Panc1 (cell line): ENCODE data around the gene SOX4. TPM values are rescaled to one million over a fixed set of nuclear protein-coding genes. Genes with fewer than 3 reads are reported as not detected.
A peak's percentile ranks its signal among the peaks of the same experiment; 100 is the strongest.

Source experiments
- ATAC-seq: fragments of 200-7000 bp; cut with Tn5 transposase; 2 replicates; pipeline ENCODE4 v1.9.1; 2020; ENCODE audit warnings: mild to moderate bottlenecking, moderate library complexity
- BruUV-seq: library from RNA; stranded (reverse); fragments of 400-500 nt; replicated peaks from 2 replicates; lab custom pipeline; 2021; lab: Mats Ljungman, UMichigan
- CTCF ChIA-PET: fragments of 300-600 bp; sonication (Branson Sonifier 250); formaldehyde crosslinking; loops from one replicate; lab custom pipeline; 2022; ENCODE audit warnings: antibody characterized with exemption; lab: Charles Lee
- POLR2A ChIA-PET: fragments of 300-600 bp; sonication (Branson Sonifier 250); formaldehyde crosslinking; loops from one replicate; lab custom pipeline; 2022; ENCODE audit warnings: antibody characterized with exemption; lab: Charles Lee
- DNase-seq: peaks from one replicate; pipeline ENCODE4 v3.0.0-alpha.2; 2010; ENCODE audit warnings: low read depth, low spot score
- H3K27ac ChIP-seq: 2 replicates; pipeline ENCODE4 v1.5.1; 2011; ENCODE audit warnings: mild to moderate bottlenecking, low read length, inconsistent platforms
- H3K27me3 ChIP-seq: fragments of 200-500 bp; sonication (Bioruptor generic); 2 replicates; pipeline ENCODE4 v1.6.0; 2014; ENCODE audit warnings: low read length, inconsistent platforms; ENCODE audit not compliant: control insufficient read depth, insufficient read depth
- H3K36me3 ChIP-seq: fragments of 200-500 bp; sonication (Bioruptor generic); 2 replicates; pipeline ENCODE4 v1.5.1; 2014; ENCODE audit warnings: inconsistent platforms, mild to moderate bottlenecking, low read length, moderate library complexity; ENCODE audit not compliant: control insufficient read depth, insufficient read depth
- H3K4me1 ChIP-seq: 2 replicates; pipeline ENCODE4 v1.5.1; 2011; ENCODE audit warnings: inconsistent platforms, mild to moderate bottlenecking, low read length, moderate library complexity; ENCODE audit not compliant: control insufficient read depth, insufficient read depth
- H3K4me3 ChIP-seq, 2 experiments: 2 replicates each; pipeline ENCODE4 v1.5.1; 2011 to 2012; ENCODE audit warnings: low read depth in 2 of 2, low read length in 2 of 2, mild to moderate bottlenecking in 2 of 2, inconsistent platforms in 1 of 2, moderate library complexity in 1 of 2
- H3K9me3 ChIP-seq: fragments of 200-500 bp; sonication (Bioruptor generic); 2 replicates; pipeline ENCODE4 v1.5.1; 2014; ENCODE audit warnings: low read depth, mild to moderate bottlenecking, inconsistent platforms, low read length, moderate library complexity; ENCODE audit not compliant: control insufficient read depth, insufficient read depth
- CTCF ChIP-seq: fragments of 450-650 bp; IDR thresholded peaks from 2 replicates; pipeline ENCODE4 v1.5.1; 2017; ENCODE audit warnings: mild to moderate bottlenecking
- POLR2AphosphoS5 ChIP-seq: IDR thresholded peaks from 2 replicates; pipeline ENCODE4 v1.6.1; 2012; ENCODE audit warnings: mild to moderate bottlenecking, low read depth, low read length, moderate library complexity
- SIN3A ChIP-seq: IDR thresholded peaks from 2 replicates; pipeline ENCODE4 v1.6.1; 2012; ENCODE audit warnings: low read depth, mild to moderate bottlenecking, low read length, moderate library complexity, borderline replicate concordance; ENCODE audit not compliant: insufficient read depth
- TCF7L2 ChIP-seq: IDR thresholded peaks from 2 replicates; pipeline ENCODE4 v1.6.1; 2011; ENCODE audit warnings: mild to moderate bottlenecking, low read depth, low read length, inconsistent platforms
- in situ Hi-C: cut with HindIII; loops from 2 replicates; pipeline ENCODE4 v1.10.0; 2016; ENCODE audit warnings: low sequenced_read_pairs, low pct_unique_long_range_greater_than_20kb
- intact Hi-C: fragments of 100-400 bp; cut with micrococcal nuclease; formaldehyde crosslinking; loops from one replicate; pipeline ENCODE4 v1.10.0; 2022; ENCODE audit not compliant: unreplicated experiment
- total RNA-seq: library from RNA; stranded (reverse); gene quantifications from one replicate; pipeline ENCODE4 v1.2.1, GENCODE V29; 2021; ENCODE audit not compliant: unreplicated experiment
- TF ChIP-seq, protein P1 (sequence below), 2 experiments: IDR thresholded peaks; 2 replicates each; pipeline ENCODE4 v1.6.1; 2011 to 2012; ENCODE audit warnings: low read depth in 2 of 2, control low read depth in 1 of 2, low read length in 1 of 2, mild to moderate bottlenecking in 1 of 2, moderate library complexity in 1 of 2; ENCODE audit not compliant: insufficient read depth in 1 of 2

Gene SOX4
- total RNA-seq, 1 experiment from 2014 or later: 71.9 TPM

DNA sequence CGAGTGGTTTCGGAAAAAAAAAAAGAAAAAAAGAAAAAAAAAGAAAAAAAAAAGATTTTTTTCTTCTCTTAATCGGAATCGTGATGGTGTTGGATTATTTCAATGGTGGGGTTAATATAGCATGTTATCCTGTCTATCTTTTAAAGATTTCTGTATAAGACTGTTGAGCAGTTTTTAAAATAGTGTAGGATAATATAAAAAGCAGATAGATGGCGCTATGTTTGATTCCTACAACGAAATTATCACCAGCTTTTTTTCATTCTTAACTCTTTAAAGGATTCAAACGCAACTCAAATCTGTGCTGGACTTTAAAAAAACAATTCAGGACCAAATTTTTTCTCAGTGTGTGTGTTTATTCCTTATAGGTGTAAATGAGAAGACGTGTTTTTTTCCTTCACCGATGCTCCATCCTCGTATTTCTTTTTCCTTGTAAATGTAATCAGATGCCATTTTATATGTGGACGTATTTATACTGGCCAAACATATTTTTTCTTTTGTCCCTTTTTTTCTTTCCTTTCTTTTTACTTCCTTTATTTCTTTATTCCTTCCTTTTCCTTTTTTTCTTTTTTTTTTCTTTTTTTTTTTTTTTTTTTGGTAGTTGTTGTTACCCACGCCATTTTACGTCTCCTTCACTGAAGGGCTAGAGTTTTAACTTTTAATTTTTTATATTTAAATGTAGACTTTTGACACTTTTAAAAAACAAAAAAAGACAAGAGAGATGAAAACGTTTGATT, 3.6 kb downstream of the SOX4 start:
- POLR2A ChIA-PET: interaction anchor here (0.6 to 0.7 kb wide), 3 partner anchors 210 to 464 kb away, joined by 4 to 11 read pairs (median 5); no protein-coding TSS in a partner anchor
- CTCF ChIA-PET: interaction anchor here (0.8 kb wide), 1 partner anchor 1275 kb away, joined by 6 read pairs; no protein-coding TSS in a partner anchor
- no peak for DNase-seq
- Histone ChIP-seq H3K9me3 (no peaks in the 10 kb centered on the region), H3K36me3 (peaks cover 22% of the 10 kb centered on the region), H3K4me3 (peak overlapping the region; percentile 95 to 96), H3K4me1 (peaks cover 31% of the 10 kb centered on the region), H3K27me3 (no peaks in the 10 kb centered on the region), H3K27ac (peak overlapping the region; percentile 98)
- TF ChIP-seq CTCF (peak; percentile 64), SIN3A (no peak)
- intact Hi-C loops (loop anchor here (5.0 to 10.0 kb wide), 4 partner anchors 145 to 545 kb away; no protein-coding TSS in a partner anchor), in situ Hi-C loops (no loop called here)
- no peak for ATAC-seq
- TSS peak; percentile 58 for BruUV-seq

DNA sequence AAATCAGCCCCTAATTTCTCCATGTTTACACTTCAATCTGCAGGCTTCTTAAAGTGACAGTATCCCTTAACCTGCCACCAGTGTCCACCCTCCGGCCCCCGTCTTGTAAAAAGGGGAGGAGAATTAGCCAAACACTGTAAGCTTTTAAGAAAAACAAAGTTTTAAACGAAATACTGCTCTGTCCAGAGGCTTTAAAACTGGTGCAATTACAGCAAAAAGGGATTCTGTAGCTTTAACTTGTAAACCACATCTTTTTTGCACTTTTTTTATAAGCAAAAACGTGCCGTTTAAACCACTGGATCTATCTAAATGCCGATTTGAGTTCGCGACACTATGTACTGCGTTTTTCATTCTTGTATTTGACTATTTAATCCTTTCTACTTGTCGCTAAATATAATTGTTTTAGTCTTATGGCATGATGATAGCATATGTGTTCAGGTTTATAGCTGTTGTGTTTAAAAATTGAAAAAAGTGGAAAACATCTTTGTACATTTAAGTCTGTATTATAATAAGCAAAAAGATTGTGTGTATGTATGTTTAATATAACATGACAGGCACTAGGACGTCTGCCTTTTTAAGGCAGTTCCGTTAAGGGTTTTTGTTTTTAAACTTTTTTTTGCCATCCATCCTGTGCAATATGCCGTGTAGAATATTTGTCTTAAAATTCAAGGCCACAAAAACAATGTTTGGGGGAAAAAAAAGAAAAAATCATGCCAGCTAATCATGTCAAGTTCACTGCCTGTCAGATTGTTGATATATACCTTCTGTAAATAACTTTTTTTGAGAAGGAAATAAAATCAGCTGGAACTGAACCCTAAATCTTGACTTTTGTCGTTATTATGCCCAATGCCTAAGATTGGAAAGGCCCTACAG, 4.5 kb downstream of the SOX4 start:
- ATAC-seq (no peak), DNase-seq (no peak)
- Histone ChIP-seq H3K4me3 (peak overlapping the region; percentile 95 to 96), H3K4me1 (peaks cover 23% of the 10 kb centered on the region), H3K27me3 (no peaks in the 10 kb centered on the region), H3K27ac (peak overlapping the region; percentile 98), H3K36me3 (peaks cover 22% of the 10 kb centered on the region), H3K9me3 (no peaks in the 10 kb centered on the region)
- 0 out of 2 replicates have a peak, but pooled peaks have one; percentile 9 for TF ChIP-seq POLR2AphosphoS5
- no peak for TF ChIP-seq CTCF
- ChIA-PET CTCF (interaction anchor here (0.6 kb wide), 1 partner anchor 427 kb away, joined by 3 read pairs; no protein-coding TSS in a partner anchor), POLR2A (no interaction called here)
- intact Hi-C loops: loop anchor here (5.0 to 10.0 kb wide), 4 partner anchors 144 to 544 kb away; no protein-coding TSS in a partner anchor
- in situ Hi-C loops: no loop called here
- BruUV-seq: no TSS peak

DNA sequence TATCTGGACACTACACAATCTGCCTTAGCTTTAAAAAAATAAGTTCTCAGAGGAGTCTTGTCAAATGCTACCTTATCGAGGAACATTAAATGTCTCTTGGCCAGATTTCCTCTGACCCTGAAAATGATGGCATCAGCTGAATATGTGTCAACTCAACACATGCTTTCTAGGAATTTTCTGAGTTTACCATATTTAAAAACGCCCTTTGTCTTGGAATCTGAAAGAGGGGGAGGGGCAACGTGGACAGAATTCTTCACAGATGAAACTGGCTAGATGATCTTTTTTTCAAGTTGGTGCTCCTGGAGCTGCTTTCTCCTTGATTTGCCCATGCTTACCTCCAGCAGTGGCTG, 5.1 kb downstream of the SOX4 start:
- Histone ChIP-seq H3K36me3 (peaks cover 22% of the 10 kb centered on the region), H3K27ac (peak overlapping the region; percentile 98), H3K4me3 (peak overlapping the region; percentile 95 to 96), H3K4me1 (peaks cover 22% of the 10 kb centered on the region), H3K9me3 (no peaks in the 10 kb centered on the region), H3K27me3 (no peaks in the 10 kb centered on the region)
- ATAC-seq (no peak), DNase-seq (no peak)
- POLR2A ChIA-PET: no interaction called here
- intact Hi-C loops: loop anchor here (5.0 to 10.0 kb wide), 4 partner anchors 144 to 544 kb away; no protein-coding TSS in a partner anchor
- CTCF ChIA-PET: interaction anchor here (0.6 kb wide), 1 partner anchor 426 kb away, joined by 3 read pairs; no protein-coding TSS in a partner anchor
- in situ Hi-C loops: no loop called here
- TF ChIP-seq CTCF (no peak), TCF7L2 (no peak), SIN3A (no peak), POLR2AphosphoS5 (no peak; the same call in 1 of the 2 replicates)
- TF ChIP-seq, protein P1, sequence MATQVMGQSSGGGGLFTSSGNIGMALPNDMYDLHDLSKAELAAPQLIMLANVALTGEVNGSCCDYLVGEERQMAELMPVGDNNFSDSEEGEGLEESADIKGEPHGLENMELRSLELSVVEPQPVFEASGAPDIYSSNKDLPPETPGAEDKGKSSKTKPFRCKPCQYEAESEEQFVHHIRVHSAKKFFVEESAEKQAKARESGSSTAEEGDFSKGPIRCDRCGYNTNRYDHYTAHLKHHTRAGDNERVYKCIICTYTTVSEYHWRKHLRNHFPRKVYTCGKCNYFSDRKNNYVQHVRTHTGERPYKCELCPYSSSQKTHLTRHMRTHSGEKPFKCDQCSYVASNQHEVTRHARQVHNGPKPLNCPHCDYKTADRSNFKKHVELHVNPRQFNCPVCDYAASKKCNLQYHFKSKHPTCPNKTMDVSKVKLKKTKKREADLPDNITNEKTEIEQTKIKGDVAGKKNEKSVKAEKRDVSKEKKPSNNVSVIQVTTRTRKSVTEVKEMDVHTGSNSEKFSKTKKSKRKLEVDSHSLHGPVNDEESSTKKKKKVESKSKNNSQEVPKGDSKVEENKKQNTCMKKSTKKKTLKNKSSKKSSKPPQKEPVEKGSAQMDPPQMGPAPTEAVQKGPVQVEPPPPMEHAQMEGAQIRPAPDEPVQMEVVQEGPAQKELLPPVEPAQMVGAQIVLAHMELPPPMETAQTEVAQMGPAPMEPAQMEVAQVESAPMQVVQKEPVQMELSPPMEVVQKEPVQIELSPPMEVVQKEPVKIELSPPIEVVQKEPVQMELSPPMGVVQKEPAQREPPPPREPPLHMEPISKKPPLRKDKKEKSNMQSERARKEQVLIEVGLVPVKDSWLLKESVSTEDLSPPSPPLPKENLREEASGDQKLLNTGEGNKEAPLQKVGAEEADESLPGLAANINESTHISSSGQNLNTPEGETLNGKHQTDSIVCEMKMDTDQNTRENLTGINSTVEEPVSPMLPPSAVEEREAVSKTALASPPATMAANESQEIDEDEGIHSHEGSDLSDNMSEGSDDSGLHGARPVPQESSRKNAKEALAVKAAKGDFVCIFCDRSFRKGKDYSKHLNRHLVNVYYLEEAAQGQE (IDR thresholded peaks at IDR 0.05; ENCODE audit: insufficient read depth in 1 of 2, low read depth in 2 of 2, low read length in 1 of 2): no peak
- no TSS peak for BruUV-seq
